Muscle of arm (tissue), 12 donors: ENCODE data around the gene KRTAP5-11. TPM values are rescaled to one million over a fixed set of nuclear protein-coding genes. Genes with fewer than 3 reads are reported as not detected.
"Not testable (repeated sequence)": the region's sequence is repeated elsewhere in the genome, so short reads cannot be mapped to it uniquely, and the experiment has no call there.

ENCODE experiments used
- DNase-seq: peaks from one replicate; pipeline ENCODE4 v3.0.0-alpha.2; 2013
- polyA plus RNA-seq, 12 donors: library from polyadenylated mRNA; unstranded; fragments of 120-200 nt; gene quantifications; one replicate each; pipeline ENCODE4 v1.2.1, GENCODE V29; 2013; ENCODE audit not compliant: insufficient read length in 12 of 12

The KRTAP5-11 gene
- polyA plus RNA-seq, 12 donors: not detected

GRCh38 chr11:71556018-71556417 lies 26.7 kb downstream of the KRTAP5-11 start:
- DNase-seq: no peak

- no peak for DNase-seq
These were observed 27.2 kb downstream of the KRTAP5-11 start for GRCh38 chr11:71555508-71555907.

- DNase-seq: no peak
These were observed 27.7 kb downstream of the KRTAP5-11 start for GRCh38 chr11:71554996-71555395.

- DNase-seq: no peak
These were observed 31.0 kb downstream of the KRTAP5-11 start for GRCh38 chr11:71551711-71552110.

GRCh38 chr11:71548716-71549151 lies 33.9 kb downstream of the KRTAP5-11 start:
- no peak for DNase-seq

GRCh38 chr11:71548120-71548519 lies 34.6 kb downstream of the KRTAP5-11 start, which contains the start of gene KRTAP5-9:
TSS of gene KRTAP5-9 (plus strand) at chr11:71548420. CDS start at chr11:71548658, 238 bp downstream.
- no peak for DNase-seq

GRCh38 chr11:71545405-71545966 lies 37.2 kb downstream of the KRTAP5-11 start:
- DNase-seq: no peak

GRCh38 chr11:71544525-71545214 lies 38.0 kb downstream of the KRTAP5-11 start:
- no peak for DNase-seq

GRCh38 chr11:71543866-71544265 lies 38.8 kb downstream of the KRTAP5-11 start:
- no peak for DNase-seq

- DNase-seq: no peak
These were observed 39.5 kb downstream of the KRTAP5-11 start for GRCh38 chr11:71542879-71543777.

GRCh38 chr11:71542382-71542781 lies 40.3 kb downstream of the KRTAP5-11 start:
- no peak for DNase-seq

- not testable (repeated sequence) for DNase-seq
These were observed 42.0 kb downstream of the KRTAP5-11 start for GRCh38 chr11:71540521-71541304.

- not testable (repeated sequence) for DNase-seq
These were observed 42.7 kb downstream of the KRTAP5-11 start for GRCh38 chr11:71539971-71540370.

- DNase-seq: no peak
These were observed 43.7 kb downstream of the KRTAP5-11 start for GRCh38 chr11:71539017-71539416.

GRCh38 chr11:71538666-71538990 lies 44.0 kb downstream of the KRTAP5-11 start:
- no peak for DNase-seq

- DNase-seq: not testable (repeated sequence)
These were observed 44.6 kb downstream of the KRTAP5-11 start, which contains the start of gene KRTAP5-8 for GRCh38 chr11:71537977-71538665. TSS of gene KRTAP5-8 (plus strand) at chr11:71538025. CDS start at chr11:71538056, 31 bp downstream.

GRCh38 chr11:71537537-71537936 lies 45.1 kb downstream of the KRTAP5-11 start:
- no peak for DNase-seq

- no peak for DNase-seq
These were observed 46.9 kb downstream of the KRTAP5-11 start for GRCh38 chr11:71535825-71536224.

- not testable (repeated sequence) for DNase-seq
These were observed 47.7 kb downstream of the KRTAP5-11 start for GRCh38 chr11:71534711-71535608.
